Glutamatergic neuron (in vitro differentiated cells): Measurements from ENCODE around the gene OR2C1. TPM values are rescaled to one million over a fixed set of nuclear protein-coding genes. Genes with fewer than 3 reads are reported as not detected.

Source experiments
- DNase-seq: peaks from one replicate; pipeline ENCODE4 v3.0.0; 2022
- H3K27ac Mint-ChIP-seq: one replicate; pipeline ENCODE4 v1.8.0; 2020; ENCODE audit warnings: mild to moderate bottlenecking, mixed read lengths, inconsistent platforms; ENCODE audit not compliant: unreplicated experiment
- H3K27me3 Mint-ChIP-seq: one replicate; pipeline ENCODE4 v1.8.0; 2020; ENCODE audit warnings: mild to moderate bottlenecking, moderate library complexity, mixed read lengths, inconsistent platforms; ENCODE audit not compliant: unreplicated experiment
- H3K36me3 Mint-ChIP-seq: one replicate; pipeline ENCODE4 v1.8.0; 2020; ENCODE audit warnings: mild to moderate bottlenecking, mixed read lengths, inconsistent platforms; ENCODE audit not compliant: unreplicated experiment
- H3K4me1 Mint-ChIP-seq: one replicate; pipeline ENCODE4 v1.8.0; 2020; ENCODE audit warnings: mild to moderate bottlenecking, low read depth, mixed read lengths, inconsistent platforms; ENCODE audit not compliant: unreplicated experiment
- H3K4me3 Mint-ChIP-seq: one replicate; pipeline ENCODE4 v1.8.0; 2020; ENCODE audit warnings: mild to moderate bottlenecking, mixed read lengths, inconsistent platforms; ENCODE audit not compliant: unreplicated experiment
- H3K9me3 Mint-ChIP-seq: one replicate; pipeline ENCODE4 v1.8.0; 2020; ENCODE audit warnings: mild to moderate bottlenecking, moderate library complexity, mixed read lengths, inconsistent platforms; ENCODE audit not compliant: unreplicated experiment
- CTCF ChIP-seq: fragments of 200-600 bp; sonication (generic); IDR thresholded peaks from one replicate; pipeline ENCODE4 v1.5.0; 2021; ENCODE audit not compliant: partially characterized antibody, unreplicated experiment
- total RNA-seq: library from RNA; stranded (reverse); fragmentation: NEBNext Ultra II Directional; extraction: Animal tissue kit (Norgen Biotek cat#: 25700); gene quantifications from one replicate; pipeline ENCODE4 v1.2.1, GENCODE V29; 2021; ENCODE audit not compliant: unreplicated experiment

OR2C1 gene
- total RNA-seq, 1 donor from 2014 or later: not detected

GRCh38 chr16:3348547-3349167 lies 7.0 kb upstream of the OR2C1 start:
- peaks cover 2% of the 10 kb centered on the region for H3K27me3 Mint-ChIP-seq
- H3K27ac Mint-ChIP-seq: no peak overlapping the region
- no peak for TF ChIP-seq CTCF
- H3K4me1 Mint-ChIP-seq: no peaks in the 10 kb centered on the region
- no peak for DNase-seq
- peaks cover 3% of the 10 kb centered on the region for H3K9me3 Mint-ChIP-seq
- H3K36me3 Mint-ChIP-seq: no peaks in the 10 kb centered on the region
- no peak overlapping the region for H3K4me3 Mint-ChIP-seq

GRCh38 chr16:3349175-3349574 lies 6.5 kb upstream of the OR2C1 start:
- H3K4me1 Mint-ChIP-seq: no peaks in the 10 kb centered on the region
- peaks cover 2% of the 10 kb centered on the region for H3K27me3 Mint-ChIP-seq
- no peak for TF ChIP-seq CTCF
- no peaks in the 10 kb centered on the region for H3K36me3 Mint-ChIP-seq
- peaks cover 3% of the 10 kb centered on the region for H3K9me3 Mint-ChIP-seq
- DNase-seq: no peak
- no peak overlapping the region for H3K4me3 Mint-ChIP-seq
- H3K27ac Mint-ChIP-seq: no peak overlapping the region

GRCh38 chr16:3356118-3356517 lies 429 bp downstream of the OR2C1 start:
- Mint-ChIP-seq H3K27ac (no peak overlapping the region), H3K9me3 (peaks cover 2% of the 10 kb centered on the region), H3K36me3 (peaks cover 6% of the 10 kb centered on the region), H3K4me3 (no peak overlapping the region), H3K27me3 (no peaks in the 10 kb centered on the region), H3K4me1 (no peaks in the 10 kb centered on the region)
- no peak for TF ChIP-seq CTCF
- no peak for DNase-seq

GRCh38 chr16:3358871-3359270 lies 3.2 kb downstream of the OR2C1 start:
- H3K9me3 Mint-ChIP-seq: peaks cover 2% of the 10 kb centered on the region
- DNase-seq: no peak
- no peak overlapping the region for H3K4me3 Mint-ChIP-seq
- H3K36me3 Mint-ChIP-seq: peaks cover 6% of the 10 kb centered on the region
- H3K27ac Mint-ChIP-seq: no peak overlapping the region
- H3K4me1 Mint-ChIP-seq: no peaks in the 10 kb centered on the region
- no peak for TF ChIP-seq CTCF
- no peaks in the 10 kb centered on the region for H3K27me3 Mint-ChIP-seq

DNA sequence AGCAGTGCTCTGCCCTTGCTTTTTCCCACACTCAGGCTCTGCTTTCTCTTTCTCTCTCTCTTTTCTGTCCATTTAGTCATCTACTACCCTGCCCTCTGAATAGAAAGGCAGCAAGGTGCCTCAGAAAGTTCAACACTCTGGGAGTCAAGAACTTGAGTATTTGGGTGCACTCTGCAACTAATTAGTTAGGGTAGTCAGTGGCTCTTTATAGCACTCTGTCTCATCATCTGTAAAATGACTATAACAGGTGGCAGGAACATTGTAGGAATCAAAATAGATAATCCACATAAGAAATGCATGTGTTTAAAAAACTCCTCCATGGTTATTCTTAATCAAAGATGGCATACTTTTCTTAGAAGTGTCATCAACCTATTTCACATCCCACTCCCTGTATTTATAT lies 7.2 kb downstream of the OR2C1 start:
- DNase-seq: no peak
- no peak overlapping the region for H3K4me3 Mint-ChIP-seq
- H3K9me3 Mint-ChIP-seq: no peaks in the 10 kb centered on the region
- H3K27me3 Mint-ChIP-seq: no peaks in the 10 kb centered on the region
- H3K4me1 Mint-ChIP-seq: no peaks in the 10 kb centered on the region
- no peak for TF ChIP-seq CTCF
- H3K36me3 Mint-ChIP-seq: no peaks in the 10 kb centered on the region
- no peak overlapping the region for H3K27ac Mint-ChIP-seq
